ENCODE measurements around the gene CNIH2.
"Not testable (repeated sequence)": the region's sequence is repeated elsewhere in the genome, so short reads cannot be mapped to it uniquely, and the experiment has no call there.

The CNIH2 gene

GRCh38 chr11:66261578-66261977 is 16.4 kb upstream of the CNIH2 start:
- no peak for DNase-seq

GRCh38 chr11:66262191-66262590 is 15.8 kb upstream of the CNIH2 start:
- DNase-seq: no peak

DNA sequence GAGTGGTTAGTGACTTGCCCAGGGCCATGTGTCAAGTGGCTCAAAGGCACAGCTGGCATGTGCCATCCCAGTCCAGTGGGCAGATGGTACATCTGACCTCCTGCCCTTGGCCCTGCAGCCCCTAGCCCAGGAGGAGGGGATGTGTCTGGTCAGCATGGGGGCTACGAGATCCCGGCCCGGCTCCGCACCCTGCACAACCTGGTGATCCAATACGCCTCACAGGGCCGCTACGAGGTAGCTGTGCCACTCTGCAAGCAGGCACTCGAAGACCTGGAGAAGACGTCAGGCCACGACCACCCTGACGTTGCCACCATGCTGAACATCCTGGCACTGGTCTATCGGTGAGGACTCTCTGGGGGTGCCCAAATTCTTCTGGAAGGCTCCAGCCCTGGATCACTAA is 15.3 kb upstream of the CNIH2 start:
- no peak for DNase-seq

GRCh38 chr11:66263231-66263630 is 14.7 kb upstream of the CNIH2 start:
- DNase-seq: no peak

GRCh38 chr11:66263785-66264184 is 14.2 kb upstream of the CNIH2 start:
- DNase-seq: no peak

DNA sequence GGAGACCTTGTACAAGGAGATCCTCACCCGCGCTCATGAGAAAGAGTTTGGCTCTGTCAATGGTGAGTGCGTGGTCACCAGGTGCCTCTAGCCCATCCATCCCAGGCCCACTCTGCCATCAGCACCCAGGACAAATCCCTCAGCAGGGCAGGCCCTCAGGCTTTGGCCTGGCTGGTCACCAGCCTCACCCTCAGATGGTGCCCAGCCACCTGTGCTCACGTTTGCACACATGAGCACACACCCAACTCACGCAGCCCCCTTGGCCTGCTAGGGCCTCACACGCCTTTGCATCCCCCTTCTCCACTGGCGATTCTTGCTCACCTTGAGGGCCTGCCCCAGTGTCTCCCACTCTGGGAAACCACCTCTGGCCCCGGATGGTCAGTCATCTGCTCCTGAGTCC is 13.6 kb upstream of the CNIH2 start:
- DNase-seq: no peak

DNA sequence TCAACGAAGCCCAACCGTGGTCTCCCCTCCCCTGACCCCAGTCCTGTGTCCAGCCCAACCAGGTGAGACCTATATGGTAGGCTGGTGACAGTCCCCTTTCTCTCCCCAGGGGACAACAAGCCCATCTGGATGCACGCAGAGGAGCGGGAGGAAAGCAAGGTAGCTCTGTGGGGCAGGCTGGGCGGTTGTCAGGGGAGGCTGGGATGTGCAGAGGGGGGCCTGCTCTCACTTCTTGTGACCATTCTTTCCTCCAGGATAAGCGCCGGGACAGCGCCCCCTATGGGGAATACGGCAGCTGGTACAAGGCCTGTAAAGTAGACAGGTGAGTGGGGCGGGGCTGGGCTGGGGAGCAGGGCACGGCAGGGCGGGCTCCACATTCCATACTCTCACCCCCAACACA is 13.1 kb upstream of the CNIH2 start:
- DNase-seq: no peak

DNA sequence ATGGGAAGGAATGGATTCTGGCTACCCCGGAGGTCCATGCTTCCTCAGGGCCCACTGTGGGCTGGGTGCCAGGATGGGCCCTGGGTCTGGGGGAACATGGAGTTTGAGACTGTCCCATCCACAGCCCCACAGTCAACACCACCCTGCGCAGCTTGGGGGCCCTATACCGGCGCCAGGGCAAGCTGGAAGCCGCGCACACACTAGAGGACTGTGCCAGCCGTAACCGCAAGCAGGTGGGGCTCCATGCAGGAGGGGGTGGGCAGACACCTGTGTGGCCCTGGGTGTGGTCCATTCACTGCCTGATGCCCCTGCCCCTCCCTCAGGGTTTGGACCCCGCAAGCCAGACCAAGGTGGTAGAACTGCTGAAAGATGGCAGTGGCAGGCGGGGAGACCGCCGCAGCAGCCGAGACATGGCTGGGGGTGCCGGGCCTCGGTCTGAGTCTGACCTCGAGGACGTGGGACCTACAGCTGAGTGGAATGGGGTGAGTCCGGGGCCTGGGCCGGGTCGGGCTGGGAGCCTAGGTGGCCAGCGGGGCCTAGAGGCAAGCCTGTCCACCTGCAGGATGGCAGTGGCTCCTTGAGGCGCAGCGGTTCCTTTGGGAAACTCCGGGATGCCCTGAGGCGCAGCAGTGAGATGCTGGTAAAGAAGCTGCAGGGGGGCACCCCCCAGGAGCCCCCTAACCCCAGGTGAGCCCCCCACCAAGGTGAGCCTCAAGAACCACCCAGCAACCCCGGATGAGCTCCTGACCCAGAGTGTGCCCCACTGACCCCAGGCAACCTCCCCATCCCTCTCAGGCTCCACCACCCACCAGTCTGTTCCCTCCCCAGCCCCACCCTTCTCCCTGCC is 12.2 kb upstream of the CNIH2 start:
- no peak for DNase-seq

DNA sequence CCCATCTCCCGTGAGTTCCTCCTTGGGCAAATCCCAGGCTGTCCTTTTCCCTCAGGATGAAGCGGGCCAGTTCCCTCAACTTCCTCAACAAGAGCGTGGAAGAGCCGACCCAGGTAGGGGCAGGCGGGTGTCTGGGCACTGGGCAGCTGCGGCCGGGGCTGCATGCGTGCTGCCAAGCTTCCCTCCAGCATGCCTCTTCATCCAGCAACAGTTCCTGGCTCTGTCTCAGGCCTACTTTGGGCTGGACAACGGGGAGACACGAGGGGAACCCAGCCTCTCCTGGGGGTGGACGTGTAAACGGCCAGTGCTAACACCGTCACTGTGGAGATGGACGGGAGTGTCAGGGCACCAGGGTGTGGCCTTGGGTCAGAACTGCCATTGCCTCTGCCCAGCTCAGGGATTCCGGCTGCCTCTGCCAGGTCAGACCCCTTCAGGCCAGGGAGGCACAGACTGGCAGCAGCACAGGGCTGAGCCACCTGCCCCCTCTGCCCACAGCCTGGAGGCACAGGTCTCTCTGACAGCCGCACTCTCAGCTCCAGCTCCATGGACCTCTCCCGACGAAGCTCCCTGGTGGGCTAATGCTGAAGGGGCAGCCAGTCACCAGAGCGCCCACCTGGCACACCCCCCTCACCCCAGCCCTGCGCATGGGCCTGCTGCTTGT is 11.5 kb upstream of the CNIH2 start:
- no peak for DNase-seq

DNA sequence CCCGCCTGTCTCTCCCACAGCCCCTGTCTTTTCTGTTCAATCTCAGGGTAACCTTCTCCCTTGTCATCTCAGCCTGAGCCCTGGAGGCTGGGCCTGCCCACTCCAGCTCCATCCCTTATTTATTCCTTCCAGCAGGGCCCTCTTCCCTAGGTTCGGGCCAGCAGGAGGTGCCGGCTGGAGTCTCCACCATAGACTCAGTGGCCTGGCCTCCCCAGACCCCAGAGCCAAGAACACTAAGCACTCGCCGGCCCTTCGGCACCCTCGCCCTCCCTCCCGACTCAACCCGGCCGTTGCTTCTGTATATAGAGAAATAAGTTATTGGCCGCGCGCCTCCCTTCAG is 11.0 kb upstream of the CNIH2 start:
- DNase-seq: no peak

DNA sequence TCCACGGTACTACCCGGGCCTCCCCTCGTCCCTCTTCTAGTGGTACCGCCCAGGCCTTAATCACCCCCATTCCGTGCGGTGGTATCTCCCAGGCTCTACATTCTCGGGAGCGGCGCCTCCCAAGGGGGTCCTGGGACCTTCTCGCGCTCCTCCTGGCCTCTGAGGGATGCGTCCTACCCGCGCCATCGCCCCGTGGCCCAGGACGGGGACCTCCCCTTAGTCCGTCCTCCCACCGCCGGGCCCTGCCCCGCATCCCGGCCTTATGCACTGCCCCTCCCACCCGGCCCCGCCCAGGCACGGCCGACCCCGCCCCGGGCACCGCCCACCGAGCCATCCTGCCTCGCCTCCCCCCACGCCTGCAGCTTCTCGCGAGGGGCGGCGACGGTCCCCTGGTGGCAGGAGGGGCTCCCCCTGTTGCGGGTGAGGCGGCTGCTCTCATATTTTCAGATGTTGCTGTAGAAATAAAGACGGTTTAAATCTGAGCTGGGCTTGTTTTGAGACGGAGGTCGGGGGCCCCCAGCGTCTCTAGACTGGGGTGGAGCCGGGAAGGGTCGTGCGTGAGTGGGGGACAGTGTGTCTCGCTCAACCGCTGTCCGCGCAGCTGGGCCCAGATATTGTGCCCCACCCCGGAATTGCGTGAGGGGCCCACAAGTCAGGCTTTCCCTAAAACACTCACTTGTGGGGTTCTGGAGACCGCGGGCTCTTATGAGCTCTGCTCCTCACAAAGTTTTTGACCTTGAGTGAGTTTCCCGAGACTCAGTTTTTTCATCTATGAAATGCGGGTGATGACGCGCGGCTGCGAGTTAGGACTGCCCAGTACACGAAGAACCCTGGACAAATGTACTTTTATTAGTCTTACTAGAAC is 10.4 kb upstream of the CNIH2 start:
- DNase-seq: no peak

- DNase-seq: peak; percentile 97
Observed at GRCh38 chr11:66268244-66268951, 9.6 kb upstream of the CNIH2 start, which contains the start of gene RAB1B. RAB1B (plus strand) TSS chr11:66268639; CDS start chr11:66268680, 41 bp downstream.

GRCh38 chr11:66268952-66269905 is 8.7 kb upstream of the CNIH2 start:
- DNase-seq: no peak

- DNase-seq: no peak
Observed at GRCh38 chr11:66271816-66272215, 6.2 kb upstream of the CNIH2 start.

- no peak for DNase-seq
Observed at GRCh38 chr11:66272596-66272995, 5.4 kb upstream of the CNIH2 start.

- DNase-seq: no peak
Observed at GRCh38 chr11:66274219-66274618, 3.8 kb upstream of the CNIH2 start.

- no peak for DNase-seq
Observed at GRCh38 chr11:66275396-66275795, 2.6 kb upstream of the CNIH2 start.

DNA sequence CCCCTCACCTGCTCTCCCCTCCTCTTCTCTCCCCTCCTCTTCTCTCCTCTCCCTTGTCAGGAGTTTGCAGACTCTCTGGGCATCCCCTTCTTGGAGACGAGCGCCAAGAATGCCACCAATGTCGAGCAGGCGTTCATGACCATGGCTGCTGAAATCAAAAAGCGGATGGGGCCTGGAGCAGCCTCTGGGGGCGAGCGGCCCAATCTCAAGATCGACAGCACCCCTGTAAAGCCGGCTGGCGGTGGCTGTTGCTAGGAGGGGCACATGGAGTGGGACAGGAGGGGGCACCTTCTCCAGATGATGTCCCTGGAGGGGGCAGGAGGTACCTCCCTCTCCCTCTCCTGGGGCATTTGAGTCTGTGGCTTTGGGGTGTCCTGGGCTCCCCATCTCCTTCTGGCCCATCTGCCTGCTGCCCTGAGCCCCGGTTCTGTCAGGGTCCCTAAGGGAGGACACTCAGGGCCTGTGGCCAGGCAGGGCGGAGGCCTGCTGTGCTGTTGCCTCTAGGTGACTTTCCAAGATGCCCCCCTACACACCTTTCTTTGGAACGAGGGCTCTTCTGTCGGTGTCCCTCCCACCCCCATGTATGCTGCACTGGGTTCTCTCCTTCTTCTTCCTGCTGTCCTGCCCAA is 1.9 kb upstream of the CNIH2 start:
- DNase-seq: no peak

DNA sequence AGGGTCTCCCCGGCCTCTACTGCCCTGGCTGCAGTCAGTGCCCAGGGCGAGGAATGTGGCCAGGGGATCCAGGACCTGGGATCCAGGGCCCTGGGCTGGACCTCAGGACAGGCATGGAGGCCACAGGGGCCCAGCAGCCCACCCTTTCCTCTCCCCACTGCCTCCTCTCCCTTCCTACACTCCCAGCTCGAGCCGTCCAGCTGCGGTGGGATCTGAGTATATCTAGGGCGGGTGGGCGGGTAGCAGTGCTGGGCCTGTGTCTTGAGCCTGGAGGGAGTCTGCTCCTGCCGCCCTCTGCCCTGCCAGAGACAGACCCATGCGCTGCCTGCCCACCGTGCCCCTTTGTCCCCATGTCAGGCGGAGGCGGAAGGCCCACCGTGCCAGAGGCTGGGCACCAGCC is 1.4 kb upstream of the CNIH2 start:
- not testable (repeated sequence) for DNase-seq

GRCh38 chr11:66277064-66277463 is 911 bp upstream of the CNIH2 start:
- not testable (repeated sequence) for DNase-seq

All from NCI-H1417 treated with DMSO at 0.1 percent for 48 hours (cell line).